OCI-LY3 (cell line): ENCODE measurements around the gene MORC3.

Experiments
- CTCF ChIP-seq: fragments of 200-600, 300-600 bp; sonication (generic); IDR thresholded peaks from 2 replicates; pipeline ENCODE4 v1.5.1; 2014; ENCODE audit warnings: antibody characterized with exemption, low read length, low read depth
- EZH2phosphoT487 ChIP-seq: fragments of 200-600 bp; shearing (Covaris generic); IDR thresholded peaks from 2 replicates; pipeline ENCODE4 v1.6.1; 2018; ENCODE audit warnings: antibody characterized with exemption, mixed run types, low read depth

- TF ChIP-seq CTCF = no peak
- no peak for TF ChIP-seq EZH2phosphoT487
These were observed 19.0 kb downstream of the MORC3 start for GRCh38 chr21:36338975-36339374.
